A204.1 (cell line): ENCODE data around the gene EGFL7.

Experiments
- FAIRE-seq: peaks from 2 replicates; lab custom pipeline; 2012; peaks lifted over from hg19 to GRCh38; lab: Jason Lieb, UNC

The EGFL7 gene

GRCh38 chr9:136644593-136645351 is 17.9 kb upstream of the EGFL7 start:
- no peak for FAIRE-seq

DNA sequence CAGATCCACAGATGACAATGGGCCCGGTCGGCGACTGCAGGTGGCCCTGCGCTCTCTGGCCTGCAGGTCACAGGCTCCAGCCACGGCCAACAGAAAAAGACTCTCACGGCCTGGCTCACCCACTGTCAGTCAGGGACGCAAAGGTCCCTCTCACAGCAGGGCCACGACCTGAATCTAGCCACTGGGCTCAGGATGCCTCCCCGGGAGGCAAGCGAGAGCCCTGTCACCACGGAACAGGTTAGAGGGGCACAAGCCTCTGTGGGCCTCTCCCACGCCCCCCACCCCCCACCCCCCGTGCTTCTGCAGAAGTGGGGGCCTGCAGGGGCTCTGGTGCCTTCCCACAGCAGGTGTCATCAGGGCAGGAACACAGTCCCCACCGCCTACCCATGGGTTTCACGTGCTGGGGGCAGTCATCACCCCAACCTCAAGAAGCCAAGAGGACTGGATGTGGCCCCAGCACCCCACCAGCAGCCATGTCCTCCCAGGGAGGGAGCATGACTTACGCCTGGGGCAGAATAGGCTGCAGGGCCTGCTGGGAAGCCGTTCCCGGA is 17.3 kb upstream of the EGFL7 start:
- FAIRE-seq, result no peak

DNA sequence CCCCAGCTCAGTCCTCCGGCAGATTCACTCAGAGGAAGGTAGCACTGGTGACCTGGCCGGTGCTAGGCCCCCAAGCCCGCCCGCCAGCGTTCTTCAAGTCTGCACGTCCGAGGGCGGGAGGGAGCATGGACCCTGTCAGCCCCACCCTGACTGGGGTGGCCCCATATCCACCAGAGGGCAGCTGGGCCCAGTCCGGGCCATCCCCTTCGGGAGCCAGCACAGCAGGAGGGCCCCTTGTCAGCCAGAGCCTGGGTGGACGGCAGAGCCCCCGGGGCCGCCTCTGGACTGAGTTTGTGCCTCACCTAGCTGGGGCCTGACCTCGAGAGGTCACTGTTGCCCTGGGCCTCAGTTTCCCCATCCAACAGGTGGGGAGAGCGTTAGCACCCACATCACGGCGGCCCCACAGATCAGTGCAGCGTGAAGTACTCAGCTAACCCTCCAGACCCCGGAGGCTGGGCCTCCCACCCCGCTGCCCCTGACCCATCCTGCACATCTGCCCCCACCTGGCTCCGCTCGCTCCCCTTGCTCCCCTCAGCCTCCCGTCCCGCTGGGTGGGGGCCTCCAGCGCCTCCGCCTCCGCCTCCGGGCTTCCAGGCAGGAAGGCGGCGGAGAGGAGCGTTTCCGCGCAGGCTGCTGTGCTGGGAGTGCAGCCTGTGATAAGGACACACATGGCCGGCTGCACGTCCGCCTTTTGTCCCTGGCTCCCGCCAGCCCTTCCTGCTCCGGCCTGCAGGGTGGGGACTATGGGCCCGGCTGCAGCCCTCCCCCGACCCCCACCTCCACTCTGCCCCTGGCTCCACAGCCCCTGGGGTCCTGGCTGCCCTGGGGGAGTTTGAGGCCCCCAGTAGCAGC is 16.6 kb upstream of the EGFL7 start:
- no peak for FAIRE-seq

GRCh38 chr9:136646827-136647711 is 15.6 kb upstream of the EGFL7 start:
- FAIRE-seq, result no peak

DNA sequence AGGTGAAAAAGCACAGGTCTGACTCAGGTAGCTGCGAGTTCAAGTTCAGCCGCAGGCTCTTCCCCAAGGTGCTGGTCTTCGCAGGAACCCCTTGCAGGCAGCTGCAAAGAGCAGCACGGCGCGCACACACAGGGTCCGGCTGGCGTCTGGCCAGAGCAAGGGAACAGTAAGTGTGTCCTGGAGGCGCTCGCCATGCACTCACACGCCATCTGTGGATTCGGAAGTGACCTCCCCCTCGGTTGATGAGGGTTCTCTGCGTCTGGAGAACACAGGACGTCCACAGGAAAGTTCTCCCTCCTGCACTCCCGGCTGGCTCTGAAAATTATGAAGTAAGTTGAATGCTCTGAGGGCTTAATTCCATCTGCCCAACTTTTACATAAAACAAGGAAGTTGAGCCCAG is 14.0 kb upstream of the EGFL7 start:
- no peak for FAIRE-seq

DNA sequence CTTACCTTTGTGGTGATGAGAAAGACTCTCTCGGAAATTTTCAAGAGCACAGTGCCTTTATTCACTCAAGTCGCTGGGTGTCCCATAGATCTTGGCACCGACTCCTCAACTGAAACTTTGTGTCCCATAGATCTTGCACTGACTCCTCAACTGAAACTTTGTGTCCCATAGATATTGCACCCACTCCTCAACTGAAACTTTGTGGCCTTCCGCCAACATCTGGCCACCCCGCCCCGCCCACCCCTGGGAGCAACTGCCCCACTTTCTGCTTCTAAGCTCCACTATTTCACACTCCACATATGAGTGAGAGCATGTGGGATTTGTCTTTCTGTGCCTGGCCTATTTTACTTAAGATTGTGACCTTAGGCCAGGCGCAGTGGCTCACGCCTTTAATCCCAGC is 12.7 kb upstream of the EGFL7 start:
- no peak for FAIRE-seq

DNA sequence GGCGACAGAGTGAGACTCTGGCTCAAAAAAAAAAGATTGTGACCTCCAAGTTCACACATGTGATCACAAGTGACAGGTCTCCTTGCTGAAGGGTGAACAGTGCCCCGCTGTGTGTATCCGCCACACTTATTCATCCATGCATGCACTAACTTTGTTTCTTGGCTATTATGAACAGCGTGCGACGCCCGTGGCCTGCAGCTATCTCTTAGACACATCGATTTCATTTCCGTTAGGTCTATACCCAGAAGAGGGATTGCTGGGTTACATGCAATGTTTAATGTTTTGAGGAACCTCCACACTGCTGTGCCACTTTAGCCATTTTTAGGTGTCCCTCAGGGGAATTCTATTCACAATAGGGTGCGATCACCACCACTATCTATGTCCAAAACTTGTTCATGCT is 12.1 kb upstream of the EGFL7 start:
- no peak for FAIRE-seq

- FAIRE-seq, result no peak
Observed at GRCh38 chr9:136651860-136652259, 10.9 kb upstream of the EGFL7 start.

DNA sequence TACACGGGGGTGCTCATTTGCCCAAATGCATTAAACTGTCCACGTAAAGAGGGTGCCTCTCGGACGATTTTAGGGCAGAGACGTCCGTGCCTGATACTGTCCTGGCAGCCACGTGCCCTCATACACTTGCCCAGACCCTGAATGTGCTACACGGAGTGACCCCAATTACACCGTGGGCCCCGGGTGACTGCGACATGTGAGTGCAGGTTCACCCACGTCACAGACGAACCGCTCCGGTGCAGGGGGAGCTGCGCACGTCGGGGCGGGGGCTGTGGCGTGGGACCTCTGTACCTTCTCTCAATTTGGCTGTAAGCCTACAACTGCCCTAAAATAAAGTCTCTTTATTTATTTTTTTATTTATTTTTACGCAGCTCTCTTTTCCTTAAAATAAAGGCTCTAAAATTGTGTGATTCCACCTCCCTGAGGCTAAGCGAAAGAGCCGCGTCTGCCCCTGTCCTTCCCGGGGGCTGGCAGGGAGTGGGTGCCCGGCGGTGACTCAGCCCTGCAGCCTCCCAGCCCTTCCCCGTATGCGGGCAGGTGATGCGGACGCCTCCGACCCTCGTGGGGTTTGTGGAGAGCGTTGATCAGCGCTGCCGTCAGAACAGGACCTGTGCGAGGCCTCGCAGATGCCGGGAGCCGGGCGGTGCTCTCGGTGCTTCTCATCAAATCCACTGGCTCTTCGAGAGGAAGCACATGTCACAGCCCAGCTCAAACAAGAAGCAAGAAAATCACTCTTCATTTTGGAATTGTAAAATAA is 9.2 kb upstream of the EGFL7 start:
- no peak for FAIRE-seq

GRCh38 chr9:136654820-136655535 is 7.7 kb upstream of the EGFL7 start:
- FAIRE-seq, result no peak

DNA sequence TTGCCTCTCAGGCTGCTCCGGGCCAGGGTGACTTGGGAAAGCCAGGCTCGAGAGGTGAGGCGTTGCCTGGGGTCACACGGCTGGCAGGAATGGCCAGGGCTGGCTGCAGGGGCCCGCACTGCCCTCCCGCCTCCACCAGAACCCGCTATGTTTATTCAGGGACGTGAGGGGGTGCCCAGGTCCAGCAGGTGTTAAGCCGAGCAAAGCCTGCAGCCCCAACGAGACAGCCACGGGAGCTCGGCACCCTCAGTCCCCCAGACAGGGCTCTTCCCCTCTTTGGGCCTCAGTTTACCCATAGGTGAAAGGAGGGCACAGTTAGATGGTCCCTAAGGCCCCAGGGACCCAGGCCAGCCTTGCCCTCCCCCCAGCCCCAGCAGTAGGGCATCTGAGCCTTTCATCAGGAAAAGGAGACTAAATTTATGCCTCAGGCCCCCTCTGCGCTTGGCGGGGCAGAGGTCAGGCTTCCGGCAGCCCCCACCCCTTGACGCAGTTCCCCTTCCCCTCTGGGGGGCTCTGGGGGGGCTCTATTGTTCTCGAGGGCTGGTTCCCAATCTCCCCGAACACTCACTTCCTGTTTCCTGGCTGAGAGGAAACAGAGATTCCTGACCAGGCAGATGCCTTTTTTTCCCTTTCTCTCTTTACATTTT is 7.1 kb upstream of the EGFL7 start:
- no peak for FAIRE-seq

- no peak for FAIRE-seq
Observed at GRCh38 chr9:136656183-136656738, 6.5 kb upstream of the EGFL7 start.

GRCh38 chr9:136656795-136657611 is 5.7 kb upstream of the EGFL7 start:
- FAIRE-seq, result no peak

GRCh38 chr9:136657974-136658848 is 4.5 kb upstream of the EGFL7 start:
- FAIRE-seq, result no peak

DNA sequence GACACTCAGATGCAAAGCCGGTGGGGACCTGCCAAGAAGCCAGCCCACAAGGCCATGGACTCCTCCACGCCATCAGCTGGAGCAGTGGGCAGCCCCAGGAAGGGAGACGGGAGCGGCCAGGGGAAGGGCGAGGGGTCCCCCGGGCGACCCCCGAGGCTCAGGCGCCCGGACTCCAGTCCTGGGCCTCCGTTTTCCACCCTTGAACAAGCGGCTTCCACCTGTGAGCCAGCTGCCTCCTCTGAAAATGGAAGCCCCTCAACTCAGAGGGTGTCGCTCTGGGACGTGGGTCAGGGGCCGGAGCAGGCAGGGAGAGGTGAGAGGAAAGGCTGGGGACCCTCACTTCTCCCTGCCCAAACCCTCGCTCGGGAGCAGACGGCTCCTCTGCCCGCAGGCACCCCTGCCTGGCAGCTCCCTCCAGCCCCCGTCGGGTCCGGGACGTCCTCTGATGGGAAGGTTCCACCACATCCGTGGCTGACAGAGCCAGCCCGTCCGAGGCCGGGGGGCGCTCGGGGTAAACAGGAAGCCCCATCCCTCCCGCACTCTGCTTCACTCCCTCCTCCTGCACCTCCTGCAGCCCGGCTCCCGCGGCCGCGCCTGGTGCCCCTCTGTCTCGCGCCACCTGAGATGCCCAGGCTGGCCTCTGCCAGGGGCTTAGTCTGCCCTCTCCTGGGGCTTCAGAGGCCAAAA is 3.7 kb upstream of the EGFL7 start:
- no peak for FAIRE-seq

DNA sequence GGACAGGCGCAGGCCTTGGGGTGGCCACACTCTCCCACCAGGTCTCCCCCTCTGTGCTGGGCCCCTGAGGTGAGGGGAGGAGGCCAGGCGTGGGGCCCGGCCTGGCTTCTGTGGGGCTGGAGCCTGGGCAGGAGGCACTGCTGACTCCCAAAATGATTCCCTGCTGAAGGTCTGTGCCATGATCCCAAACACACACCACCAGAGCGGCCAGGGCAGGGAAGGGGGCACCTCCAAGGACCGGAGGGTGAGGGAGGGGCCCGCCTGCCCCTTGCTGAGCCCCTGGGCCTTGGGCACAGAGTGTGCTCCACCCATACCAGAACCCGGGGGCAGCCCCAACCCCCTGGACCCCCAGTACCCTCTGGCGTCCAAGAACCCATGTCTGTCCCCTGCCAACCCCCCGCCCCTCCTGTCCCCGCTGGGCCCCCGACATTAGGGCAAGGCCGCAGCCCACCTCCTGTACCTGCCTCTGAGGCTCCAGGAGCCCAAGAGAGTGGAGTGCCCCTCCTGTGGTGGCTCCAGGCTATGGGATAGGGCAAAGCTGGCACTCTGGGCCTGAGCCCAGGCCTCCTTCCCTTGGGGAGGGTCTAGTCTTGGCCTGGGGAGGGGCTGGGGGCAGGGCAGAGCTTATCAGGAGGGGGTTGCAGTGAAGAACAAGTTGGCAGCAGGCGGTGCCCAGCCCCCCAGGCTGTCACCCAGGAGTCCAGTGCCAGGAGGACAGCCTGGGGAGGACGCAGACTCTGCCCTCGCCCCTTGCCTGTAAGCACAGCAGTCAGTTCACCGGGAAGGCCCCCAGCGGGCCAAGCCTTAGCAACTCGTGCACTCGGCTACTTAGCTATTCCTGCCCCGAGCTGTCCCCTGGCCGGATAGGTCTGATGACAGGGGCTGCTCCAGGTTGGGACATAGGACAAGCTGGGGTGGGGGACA is 2.6 kb upstream of the EGFL7 start:
- no peak for FAIRE-seq
